ENCODE results near the gene SYCP2.

SYCP2 gene

GRCh38 chr20:59848182-59848581, 85.3 kb downstream of the SYCP2 start:
- H3K4me3 ChIP-seq (ENCODE audit: low read depth, low read length, poor library complexity, severe bottlenecking), result no peak overlapping the region
- no peak overlapping the region for H2AFZ ChIP-seq (ENCODE audit: low read length)
- H3K9me3 ChIP-seq (ENCODE audit: low read length), result no peaks in the 10 kb centered on the region

DNA sequence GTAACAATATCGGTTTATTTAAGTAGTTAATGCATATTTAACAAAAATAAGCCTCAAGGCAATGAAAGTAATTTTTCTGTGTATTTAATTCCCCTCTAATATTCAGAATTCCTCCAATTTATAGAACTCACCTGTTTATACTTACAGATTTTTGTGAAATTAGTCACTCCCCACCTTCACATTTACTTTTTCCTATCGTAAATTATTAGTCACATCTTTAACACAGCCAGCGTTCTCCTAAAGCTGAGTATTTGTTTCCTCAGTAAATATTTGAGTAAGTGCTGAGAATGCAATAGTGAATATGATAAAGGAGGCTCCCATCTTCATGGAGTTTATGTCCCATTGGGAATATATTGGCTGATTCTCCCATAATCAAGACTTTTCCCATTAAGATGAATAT, 88.0 kb downstream of the SYCP2 start:
- Histone ChIP-seq H3K27me3 (ENCODE audit: insufficient read depth, low read length) (no peaks in the 10 kb centered on the region), H3K4me1 (ENCODE audit: insufficient read depth, low read length, severe bottlenecking) (no peaks in the 10 kb centered on the region), H3K9me3 (ENCODE audit: low read length) (no peaks in the 10 kb centered on the region), H3K9me2 (ENCODE audit: low read depth, low read length) (no peaks in the 10 kb centered on the region), H2AFZ (ENCODE audit: low read length) (no peak overlapping the region), H3K27ac (ENCODE audit: low read depth, low read length, poor library complexity, severe bottlenecking) (no peak overlapping the region), H3K9ac (ENCODE audit: low read length) (no peak overlapping the region), H3F3A (ENCODE audit: insufficient read depth, low read length) (no peaks in the 10 kb centered on the region), H3K4me2 (ENCODE audit: low read length) (no peak overlapping the region), H3K79me2 (ENCODE audit: insufficient read depth, low read length) (no peaks in the 10 kb centered on the region), H4K20me1 (ENCODE audit: insufficient read depth, low read length) (no peaks in the 10 kb centered on the region), H3K4me3 (ENCODE audit: low read depth, low read length, poor library complexity, severe bottlenecking) (no peak overlapping the region), H3K36me3 (ENCODE audit: insufficient read depth, low read length) (no peaks in the 10 kb centered on the region)
- TF ChIP-seq, protein P1, sequence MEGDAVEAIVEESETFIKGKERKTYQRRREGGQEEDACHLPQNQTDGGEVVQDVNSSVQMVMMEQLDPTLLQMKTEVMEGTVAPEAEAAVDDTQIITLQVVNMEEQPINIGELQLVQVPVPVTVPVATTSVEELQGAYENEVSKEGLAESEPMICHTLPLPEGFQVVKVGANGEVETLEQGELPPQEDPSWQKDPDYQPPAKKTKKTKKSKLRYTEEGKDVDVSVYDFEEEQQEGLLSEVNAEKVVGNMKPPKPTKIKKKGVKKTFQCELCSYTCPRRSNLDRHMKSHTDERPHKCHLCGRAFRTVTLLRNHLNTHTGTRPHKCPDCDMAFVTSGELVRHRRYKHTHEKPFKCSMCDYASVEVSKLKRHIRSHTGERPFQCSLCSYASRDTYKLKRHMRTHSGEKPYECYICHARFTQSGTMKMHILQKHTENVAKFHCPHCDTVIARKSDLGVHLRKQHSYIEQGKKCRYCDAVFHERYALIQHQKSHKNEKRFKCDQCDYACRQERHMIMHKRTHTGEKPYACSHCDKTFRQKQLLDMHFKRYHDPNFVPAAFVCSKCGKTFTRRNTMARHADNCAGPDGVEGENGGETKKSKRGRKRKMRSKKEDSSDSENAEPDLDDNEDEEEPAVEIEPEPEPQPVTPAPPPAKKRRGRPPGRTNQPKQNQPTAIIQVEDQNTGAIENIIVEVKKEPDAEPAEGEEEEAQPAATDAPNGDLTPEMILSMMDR (IDR thresholded peaks at IDR 0.05; ENCODE audit: low read length), result no peak
- no peak for TF ChIP-seq EZH2 (IDR thresholded peaks at IDR 0.05; ENCODE audit: borderline replicate concordance, low read length)

More at GRCh38 chr20:59848182-59848581, 85.3 kb downstream of the SYCP2 start:
- H3F3A ChIP-seq (ENCODE audit: insufficient read depth, low read length), result no peaks in the 10 kb centered on the region
- no peak for TF ChIP-seq EZH2 (IDR thresholded peaks at IDR 0.05; ENCODE audit: borderline replicate concordance, low read length)
- TF ChIP-seq, protein P1 (IDR thresholded peaks at IDR 0.05; ENCODE audit: low read length), result no peak
- no peaks in the 10 kb centered on the region for H3K9me2 ChIP-seq (ENCODE audit: low read depth, low read length)
- H3K4me1 ChIP-seq (ENCODE audit: insufficient read depth, low read length, severe bottlenecking), result no peaks in the 10 kb centered on the region
- no peaks in the 10 kb centered on the region for H3K27me3 ChIP-seq (ENCODE audit: insufficient read depth, low read length)
- no peak overlapping the region for H3K27ac ChIP-seq (ENCODE audit: low read depth, low read length, poor library complexity, severe bottlenecking)
- no peaks in the 10 kb centered on the region for H4K20me1 ChIP-seq (ENCODE audit: insufficient read depth, low read length)
- no peak overlapping the region for H3K4me2 ChIP-seq (ENCODE audit: low read length)
- H3K79me2 ChIP-seq (ENCODE audit: insufficient read depth, low read length), result no peaks in the 10 kb centered on the region
- no peaks in the 10 kb centered on the region for H3K36me3 ChIP-seq (ENCODE audit: insufficient read depth, low read length)
- no peak overlapping the region for H3K9ac ChIP-seq (ENCODE audit: low read length)

DNA sequence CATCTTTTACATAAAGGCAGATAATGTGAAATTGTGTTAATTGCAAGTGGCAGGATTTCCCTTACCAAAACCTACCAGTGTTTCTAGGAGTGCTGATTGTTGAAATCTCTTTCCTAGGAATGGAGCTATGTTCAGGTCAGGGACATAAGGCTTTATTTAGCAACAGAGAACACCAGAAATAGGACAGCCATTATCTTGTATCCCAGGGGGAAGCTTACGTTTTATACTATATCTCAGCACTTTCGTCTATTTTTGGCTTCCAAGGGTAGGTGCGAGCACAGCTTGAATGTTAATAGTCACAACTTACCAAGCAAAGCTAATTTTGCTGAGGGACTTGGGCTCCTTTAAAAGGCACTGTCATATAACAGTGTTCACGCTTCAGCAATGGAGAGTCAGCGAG, 94.0 kb downstream of the SYCP2 start:
- Histone ChIP-seq H2AFZ (ENCODE audit: low read length) (no peak overlapping the region), H3K79me2 (ENCODE audit: insufficient read depth, low read length) (no peaks in the 10 kb centered on the region), H3K9ac (ENCODE audit: low read length) (no peak overlapping the region), H3K27ac (ENCODE audit: low read depth, low read length, poor library complexity, severe bottlenecking) (no peak overlapping the region), H3K9me3 (ENCODE audit: low read length) (no peaks in the 10 kb centered on the region), H3K27me3 (ENCODE audit: insufficient read depth, low read length) (no peaks in the 10 kb centered on the region), H4K20me1 (ENCODE audit: insufficient read depth, low read length) (no peaks in the 10 kb centered on the region), H3K4me3 (ENCODE audit: low read depth, low read length, poor library complexity, severe bottlenecking) (no peak overlapping the region), H3K9me2 (ENCODE audit: low read depth, low read length) (no peaks in the 10 kb centered on the region), H3K4me2 (ENCODE audit: low read length) (no peak overlapping the region), H3F3A (ENCODE audit: insufficient read depth, low read length) (no peaks in the 10 kb centered on the region), H3K4me1 (ENCODE audit: insufficient read depth, low read length, severe bottlenecking) (no peaks in the 10 kb centered on the region), H3K36me3 (ENCODE audit: insufficient read depth, low read length) (no peaks in the 10 kb centered on the region)
- TF ChIP-seq EZH2 (IDR thresholded peaks at IDR 0.05; ENCODE audit: borderline replicate concordance, low read length), result no peak
- TF ChIP-seq, protein P1 (IDR thresholded peaks at IDR 0.05; ENCODE audit: low read length), result no peak
